ENCODE results near the gene NCKAP5.

NCKAP5 gene

GRCh38 chr2:133417415-133417814, 150.8 kb downstream of the NCKAP5 start:
- DNase-seq, result no peak

- no peak for DNase-seq
Measured at GRCh38 chr2:133416736-133417135, 151.5 kb downstream of the NCKAP5 start.

- no peak for DNase-seq
Measured at GRCh38 chr2:133416146-133416545, 152.1 kb downstream of the NCKAP5 start.

GRCh38 chr2:133415210-133415876, 152.9 kb downstream of the NCKAP5 start:
- DNase-seq, result no peak

GRCh38 chr2:133414486-133415209, 153.6 kb downstream of the NCKAP5 start:
- DNase-seq, result no peak

GRCh38 chr2:133413863-133414262, 154.4 kb downstream of the NCKAP5 start:
- no peak for DNase-seq

- no peak for DNase-seq
Measured at GRCh38 chr2:133412694-133413093, 155.6 kb downstream of the NCKAP5 start.

- DNase-seq, result no peak
Measured at GRCh38 chr2:133411857-133412256, 156.4 kb downstream of the NCKAP5 start.

- no peak for DNase-seq
Measured at GRCh38 chr2:133411101-133411500, 157.2 kb downstream of the NCKAP5 start.

GRCh38 chr2:133409581-133410285, 158.5 kb downstream of the NCKAP5 start:
- no peak for DNase-seq

- DNase-seq, result no peak
Measured at GRCh38 chr2:133408671-133409070, 159.6 kb downstream of the NCKAP5 start.

- no peak for DNase-seq
Measured at GRCh38 chr2:133407341-133407740, 160.9 kb downstream of the NCKAP5 start.

- DNase-seq, result no peak
Measured at GRCh38 chr2:133405252-133405651, 163.0 kb downstream of the NCKAP5 start.

GRCh38 chr2:133400411-133400810, 167.9 kb downstream of the NCKAP5 start:
- no peak for DNase-seq

GRCh38 chr2:133393895-133394294, 174.4 kb downstream of the NCKAP5 start:
- no peak for DNase-seq

GRCh38 chr2:133390156-133390555, 178.1 kb downstream of the NCKAP5 start:
- no peak for DNase-seq

GRCh38 chr2:133389569-133389968, 178.7 kb downstream of the NCKAP5 start:
- DNase-seq, result no peak

GRCh38 chr2:133382566-133382965, 185.7 kb downstream of the NCKAP5 start:
- no peak for DNase-seq

- no peak for DNase-seq
Measured at GRCh38 chr2:133380991-133381390, 187.3 kb downstream of the NCKAP5 start.

GRCh38 chr2:133378928-133379549, 189.2 kb downstream of the NCKAP5 start:
- DNase-seq, result no peak

GRCh38 chr2:133378386-133378785, 189.9 kb downstream of the NCKAP5 start:
- DNase-seq, result no peak

GRCh38 chr2:133377599-133377998, 190.7 kb downstream of the NCKAP5 start:
- DNase-seq, result no peak

- DNase-seq, result no peak
Measured at GRCh38 chr2:133377021-133377481, 191.2 kb downstream of the NCKAP5 start.

Data from DMS79 (cell line).